Activated B cell treated with CpG ODN at 0.5 μM for 24 hours (primary cell): ENCODE data around the gene CD48. TPM values are rescaled to one million over a fixed set of nuclear protein-coding genes. Genes with fewer than 3 reads are reported as not detected.

Source experiments
- ATAC-seq: fragments of 200-7000 bp; cut with Tn5 transposase; one replicate; pipeline ENCODE4 v1.10.0; 2021; ENCODE audit warnings: low read depth, mild to moderate bottlenecking, moderate library complexity
- CTCF ChIA-PET: fragments of 350-600 bp; sonication (Branson Sonifier 250); formaldehyde crosslinking; loops from one replicate; lab custom pipeline; 2021; ENCODE audit warnings: antibody characterized with exemption; lab: Charles Lee
- POLR2A ChIA-PET: fragments of 350-600 bp; sonication (Branson Sonifier 250); formaldehyde crosslinking; loops from one replicate; lab custom pipeline; 2021; ENCODE audit warnings: antibody characterized with exemption; lab: Charles Lee
- DNase-seq: peaks from one replicate; pipeline ENCODE4 v3.0.0; 2022
- H3K27ac Mint-ChIP-seq: one replicate; pipeline ENCODE4 v1.8.0; 2020; ENCODE audit warnings: mixed read lengths
- H3K27me3 Mint-ChIP-seq: one replicate; pipeline ENCODE4 v1.8.0; 2021; ENCODE audit warnings: mixed read lengths
- H3K36me3 Mint-ChIP-seq: one replicate; pipeline ENCODE4 v1.8.0; 2021; ENCODE audit warnings: low read depth, mixed read lengths
- H3K4me1 Mint-ChIP-seq: one replicate; pipeline ENCODE4 v1.8.0; 2021; ENCODE audit warnings: mixed read lengths
- H3K4me3 Mint-ChIP-seq: one replicate; pipeline ENCODE4 v1.8.0; 2020; ENCODE audit warnings: mild to moderate bottlenecking, mixed read lengths
- H3K9me3 Mint-ChIP-seq: one replicate; pipeline ENCODE4 v1.8.0; 2020; ENCODE audit warnings: mixed read lengths
- intact Hi-C: fragments of 100-400 bp; cut with micrococcal nuclease; formaldehyde crosslinking; loops from one replicate; pipeline ENCODE4 v1.15.1; 2024
- total RNA-seq: library from RNA; stranded (reverse); gene quantifications from 2 replicates; pipeline ENCODE4 v1.2.3, GENCODE V29; 2022
- TF ChIP-seq, protein P1 (sequence below): fragments of 200-600 bp; IDR thresholded peaks from one replicate; pipeline ENCODE4 v1.8.0; 2022; ENCODE audit warnings: antibody characterized with exemption, mild to moderate bottlenecking

Gene CD48
- total RNA-seq, 1 donor from 2014 or later: 200 TPM

DNA sequence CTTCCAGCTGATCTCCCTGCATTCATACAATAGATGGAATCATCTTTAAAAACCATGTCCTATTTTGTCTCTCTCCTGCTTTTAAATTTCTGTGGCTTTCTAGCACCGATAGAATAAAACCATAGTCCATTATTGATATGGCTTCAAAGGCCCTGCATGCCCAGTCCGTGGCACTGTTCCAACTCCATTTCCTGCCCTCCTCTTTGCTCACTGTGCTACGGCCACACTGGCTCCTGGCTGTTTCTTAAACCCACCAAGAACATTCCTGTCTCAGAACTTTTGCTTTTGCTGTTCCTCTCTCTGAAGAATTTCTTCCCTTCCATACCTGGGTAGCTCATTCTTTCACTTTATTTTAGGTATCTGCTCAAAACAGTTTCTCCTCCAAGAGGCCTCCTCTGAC is 72.0 kb downstream of the CD48 start:
- peak overlapping the region; percentile 82 for H3K27ac Mint-ChIP-seq
- no peaks in the 10 kb centered on the region for H3K27me3 Mint-ChIP-seq
- peak overlapping the region; percentile 66 for H3K4me3 Mint-ChIP-seq
- TF ChIP-seq, protein P1, sequence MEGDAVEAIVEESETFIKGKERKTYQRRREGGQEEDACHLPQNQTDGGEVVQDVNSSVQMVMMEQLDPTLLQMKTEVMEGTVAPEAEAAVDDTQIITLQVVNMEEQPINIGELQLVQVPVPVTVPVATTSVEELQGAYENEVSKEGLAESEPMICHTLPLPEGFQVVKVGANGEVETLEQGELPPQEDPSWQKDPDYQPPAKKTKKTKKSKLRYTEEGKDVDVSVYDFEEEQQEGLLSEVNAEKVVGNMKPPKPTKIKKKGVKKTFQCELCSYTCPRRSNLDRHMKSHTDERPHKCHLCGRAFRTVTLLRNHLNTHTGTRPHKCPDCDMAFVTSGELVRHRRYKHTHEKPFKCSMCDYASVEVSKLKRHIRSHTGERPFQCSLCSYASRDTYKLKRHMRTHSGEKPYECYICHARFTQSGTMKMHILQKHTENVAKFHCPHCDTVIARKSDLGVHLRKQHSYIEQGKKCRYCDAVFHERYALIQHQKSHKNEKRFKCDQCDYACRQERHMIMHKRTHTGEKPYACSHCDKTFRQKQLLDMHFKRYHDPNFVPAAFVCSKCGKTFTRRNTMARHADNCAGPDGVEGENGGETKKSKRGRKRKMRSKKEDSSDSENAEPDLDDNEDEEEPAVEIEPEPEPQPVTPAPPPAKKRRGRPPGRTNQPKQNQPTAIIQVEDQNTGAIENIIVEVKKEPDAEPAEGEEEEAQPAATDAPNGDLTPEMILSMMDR: no peak
- ChIA-PET CTCF (interaction anchor here (1.0 to 2.5 kb wide), 5 partner anchors 10 to 211 kb away, joined by 4 to 16 read pairs (median 5); no protein-coding TSS in a partner anchor), POLR2A (interaction anchor here (1.4 to 2.2 kb wide), 3 partner anchors 10 to 36 kb away, joined by 3 to 9 read pairs (median 9); no protein-coding TSS in a partner anchor)
- peaks cover 79% of the 10 kb centered on the region for H3K36me3 Mint-ChIP-seq
- ATAC-seq: no peak
- no peaks in the 10 kb centered on the region for H3K9me3 Mint-ChIP-seq
- H3K4me1 Mint-ChIP-seq: peaks cover 90% of the 10 kb centered on the region
- intact Hi-C loops: loop anchor here (5.0 kb wide), 1 partner anchor 38 kb away; no protein-coding TSS in a partner anchor
- no peak for DNase-seq

DNA sequence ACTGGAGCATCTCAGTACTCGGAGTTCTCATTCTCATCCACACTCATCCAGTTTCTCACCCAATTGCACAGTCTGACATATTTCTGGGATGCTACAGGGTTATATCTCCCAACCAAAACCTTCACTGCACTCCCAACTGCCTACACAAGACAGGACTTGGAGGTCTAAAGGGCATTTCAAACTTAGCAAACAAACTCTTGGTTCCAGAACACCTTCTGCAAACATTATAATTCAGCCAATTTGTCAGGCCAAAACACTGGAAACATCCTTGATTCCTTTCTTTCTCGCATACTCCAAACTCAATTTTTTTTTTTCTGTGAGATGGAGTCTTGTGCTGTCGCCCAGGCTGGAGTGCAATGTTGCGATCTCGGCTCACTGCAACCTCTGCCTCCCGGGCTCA is 72.7 kb downstream of the CD48 start:
- no peak for DNase-seq
- intact Hi-C loops: loop anchor here (1.0 kb wide), 2 partner anchors 7 to 12 kb away; no protein-coding TSS in a partner anchor
- H3K36me3 Mint-ChIP-seq: peaks cover 79% of the 10 kb centered on the region
- H3K27ac Mint-ChIP-seq: peak overlapping the region; percentile 82
- CTCF ChIA-PET: interaction anchor here (2.5 kb wide), 1 partner anchor 36 kb away, joined by 16 read pairs; no protein-coding TSS in a partner anchor
- peak overlapping the region; percentile 66 for H3K4me3 Mint-ChIP-seq
- no peaks in the 10 kb centered on the region for H3K9me3 Mint-ChIP-seq
- POLR2A ChIA-PET: interaction anchor here (1.8 to 2.2 kb wide), 2 partner anchors 10 to 12 kb away, joined by 9 read pairs; no protein-coding TSS in a partner anchor
- H3K4me1 Mint-ChIP-seq: peaks cover 89% of the 10 kb centered on the region
- TF ChIP-seq, protein P1: no peak
- no peak for ATAC-seq
- no peaks in the 10 kb centered on the region for H3K27me3 Mint-ChIP-seq

DNA sequence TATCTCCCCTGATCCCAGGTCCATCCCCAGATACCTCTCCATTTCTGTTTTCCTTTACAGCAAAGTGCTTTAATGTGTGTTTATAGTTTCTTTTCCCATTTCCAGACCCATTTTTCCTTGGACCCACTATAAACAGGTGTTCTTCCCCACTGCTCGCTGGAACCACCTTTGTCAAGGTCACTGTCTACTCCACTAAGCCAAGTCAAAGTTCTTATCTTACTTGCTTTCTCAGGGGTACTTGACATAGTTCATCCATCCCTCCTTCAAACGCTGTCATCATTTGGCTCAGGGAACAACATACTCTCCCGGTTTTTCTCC is 73.1 kb downstream of the CD48 start:
- Mint-ChIP-seq H3K9me3 (no peaks in the 10 kb centered on the region), H3K27ac (peak overlapping the region; percentile 82), H3K4me1 (peaks cover 89% of the 10 kb centered on the region), H3K27me3 (no peaks in the 10 kb centered on the region), H3K4me3 (peak overlapping the region; percentile 47), H3K36me3 (peaks cover 79% of the 10 kb centered on the region)
- intact Hi-C loops: loop anchor here (1.0 kb wide), 2 partner anchors 8 to 11 kb away; no protein-coding TSS in a partner anchor
- ATAC-seq (no peak), DNase-seq (no peak)
- ChIA-PET CTCF (interaction anchor here (2.5 kb wide), 1 partner anchor 36 kb away, joined by 16 read pairs; no protein-coding TSS in a partner anchor), POLR2A (no interaction called here)
- TF ChIP-seq, protein P1: no peak

DNA sequence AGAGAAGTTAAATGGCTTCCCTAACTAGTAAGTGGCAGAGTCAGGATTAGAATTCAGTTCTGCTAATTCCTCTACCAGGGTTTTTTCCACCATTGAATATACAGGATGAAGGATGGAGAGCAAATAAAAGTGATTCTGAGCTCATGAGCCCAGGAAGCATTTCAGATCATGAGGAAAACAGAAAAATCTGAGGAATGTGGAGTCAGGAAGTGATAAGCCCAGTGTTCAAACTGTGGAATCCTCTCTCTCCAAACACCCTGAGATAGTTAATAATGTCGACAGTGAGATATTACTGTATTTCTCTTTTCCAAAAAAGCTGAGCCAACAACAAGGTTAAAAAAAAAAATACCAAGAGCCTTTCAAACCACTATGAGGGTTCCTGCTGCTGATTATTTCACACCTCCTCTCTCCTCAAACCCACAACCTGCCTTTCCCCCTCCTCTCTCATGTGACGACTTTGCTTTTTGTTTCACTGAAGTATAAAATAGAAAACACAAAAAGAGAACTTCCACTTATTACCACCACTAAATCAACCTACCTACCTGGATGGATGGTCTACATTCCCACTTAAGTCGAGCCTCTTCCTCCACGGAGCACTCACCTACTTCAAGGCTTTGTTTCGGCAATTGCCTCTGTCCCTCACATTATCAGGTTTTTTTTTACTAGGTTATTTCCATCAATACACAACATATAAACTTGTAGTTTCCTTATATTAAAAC is 73.6 kb downstream of the CD48 start:
- CTCF ChIA-PET: no interaction called here
- TF ChIP-seq, protein P1: no peak
- Mint-ChIP-seq H3K4me3 (peak overlapping the region; percentile 47), H3K36me3 (peaks cover 80% of the 10 kb centered on the region), H3K9me3 (no peaks in the 10 kb centered on the region), H3K4me1 (peaks cover 89% of the 10 kb centered on the region), H3K27ac (peak overlapping the region; percentile 82), H3K27me3 (no peaks in the 10 kb centered on the region)
- DNase-seq (no peak), ATAC-seq (peak; percentile 48)
- intact Hi-C loops: loop anchor here (1.0 kb wide), 2 partner anchors 8 to 11 kb away; no protein-coding TSS in a partner anchor
- POLR2A ChIA-PET: interaction anchor here (0.7 kb wide), 1 partner anchor 199 kb away, joined by 3 read pairs; no protein-coding TSS in a partner anchor

DNA sequence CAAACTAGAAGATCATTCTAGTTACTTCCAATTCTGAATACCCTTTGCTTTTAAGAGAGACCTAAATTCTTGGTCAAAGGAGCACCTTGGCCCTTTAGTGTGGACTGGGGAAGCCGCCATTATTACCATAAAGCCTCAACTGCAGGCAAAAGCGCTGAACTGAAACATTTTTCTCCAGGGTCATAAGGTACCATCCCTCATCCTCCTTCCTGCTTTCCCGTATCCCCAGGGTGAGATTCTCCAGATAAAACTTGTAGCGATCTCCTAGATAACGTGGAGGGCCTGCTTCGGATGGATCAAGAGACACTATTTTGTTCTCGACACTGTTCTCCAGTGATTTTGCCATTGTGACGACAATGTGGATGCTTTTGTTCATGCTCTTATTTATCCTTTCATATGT is 74.6 kb downstream of the CD48 start:
- ATAC-seq (no peak), DNase-seq (no peak)
- H3K36me3 Mint-ChIP-seq: peaks cover 78% of the 10 kb centered on the region
- peak overlapping the region; percentile 0 for H3K27ac Mint-ChIP-seq
- TF ChIP-seq, protein P1: no peak
- POLR2A ChIA-PET: no interaction called here
- CTCF ChIA-PET: no interaction called here
- no peak overlapping the region for H3K4me3 Mint-ChIP-seq
- H3K9me3 Mint-ChIP-seq: no peaks in the 10 kb centered on the region
- peaks cover 87% of the 10 kb centered on the region for H3K4me1 Mint-ChIP-seq
- intact Hi-C loops: no loop called here
- H3K27me3 Mint-ChIP-seq: no peaks in the 10 kb centered on the region
